SK-N-SH treated with all-trans-retinoic acid at 6 μM for 48 hours (cell line): ENCODE data around the gene DUSP23.

ENCODE experiments used
- ATAC-seq: fragments of 200-7000 bp; cut with Tn5 transposase; 3 replicates; pipeline ENCODE4 v1.9.1; 2020; ENCODE audit warnings: mild to moderate bottlenecking, moderate library complexity
- ARNTL ChIP-seq: fragments of 450-650 bp; formaldehyde crosslinking; IDR thresholded peaks from 2 replicates; pipeline ENCODE4 v1.5.0; 2020; ENCODE audit warnings: low read depth, mild to moderate bottlenecking, moderate library complexity, borderline replicate concordance
- BACH2 ChIP-seq: fragments of 250-450 bp; sonication (Bioruptor Pico); IDR thresholded peaks from 2 replicates; pipeline ENCODE4 v1.9.0; 2021; ENCODE audit warnings: mild to moderate bottlenecking, borderline replicate concordance
- CREB5 ChIP-seq: fragments of 250-450 bp; sonication (Bioruptor Pico); IDR thresholded peaks from 2 replicates; pipeline ENCODE4 v1.5.1; 2020; ENCODE audit warnings: low read depth, mild to moderate bottlenecking, moderate library complexity
- CSDC2 ChIP-seq: fragments of 250-450 bp; sonication (Bioruptor Pico); IDR thresholded peaks from 2 replicates; pipeline ENCODE4 v1.5.0; 2020; ENCODE audit warnings: mild to moderate bottlenecking, moderate library complexity
- CSRNP3 ChIP-seq: fragments of 250-450 bp; sonication (Bioruptor Pico); IDR thresholded peaks from 2 replicates; pipeline ENCODE4 v1.5.1; 2021; ENCODE audit warnings: mild to moderate bottlenecking, moderate library complexity
- ESRRG ChIP-seq: fragments of 250-450 bp; sonication (Bioruptor Pico); IDR thresholded peaks from 2 replicates; pipeline ENCODE4 v1.6.1; 2021; ENCODE audit warnings: mild to moderate bottlenecking
- GLIS3 ChIP-seq: fragments of 250-450 bp; sonication (Bioruptor Pico); IDR thresholded peaks from 2 replicates; pipeline ENCODE4 v1.5.0; 2020; ENCODE audit warnings: mild to moderate bottlenecking, moderate library complexity
- ISL1 ChIP-seq: fragments of 250-450 bp; sonication (Bioruptor Pico); IDR thresholded peaks from 2 replicates; pipeline ENCODE4 v2.1.2; 2022; ENCODE audit warnings: mild to moderate bottlenecking, moderate library complexity
- OSR1 ChIP-seq: fragments of 250-450 bp; sonication (Bioruptor Pico); IDR thresholded peaks from 2 replicates; pipeline ENCODE4 v1.8.0; 2022; ENCODE audit warnings: moderate library complexity, mild to moderate bottlenecking, inconsistent platforms
- PATZ1 ChIP-seq: fragments of 250-450 bp; sonication (Bioruptor Pico); IDR thresholded peaks from 2 replicates; pipeline ENCODE4 v1.8.0; 2020; ENCODE audit warnings: mild to moderate bottlenecking, moderate library complexity, borderline replicate concordance
- RARB ChIP-seq: fragments of 250-450 bp; sonication (Bioruptor Pico); IDR thresholded peaks from 2 replicates; pipeline ENCODE4 v1.8.0; 2021; ENCODE audit warnings: mild to moderate bottlenecking, moderate library complexity
- SNAI2 ChIP-seq: fragments of 250-450 bp; sonication (Bioruptor Pico); IDR thresholded peaks from 2 replicates; pipeline ENCODE4 v1.5.0; 2020; ENCODE audit warnings: mild to moderate bottlenecking, moderate library complexity
- TOX ChIP-seq: fragments of 250-450 bp; sonication (Bioruptor Pico); IDR thresholded peaks from 2 replicates; pipeline ENCODE4 v1.8.0; 2021; ENCODE audit warnings: mild to moderate bottlenecking, moderate library complexity, borderline replicate concordance
- ZFP3 ChIP-seq: fragments of 250-450 bp; sonication (Bioruptor Pico); IDR thresholded peaks from 2 replicates; pipeline ENCODE4 v1.5.0; 2020; ENCODE audit warnings: mild to moderate bottlenecking, moderate library complexity
- ZFP30 ChIP-seq: fragments of 450-650 bp; formaldehyde crosslinking; IDR thresholded peaks from 2 replicates; pipeline ENCODE4 v1.5.0; 2022; ENCODE audit warnings: mild to moderate bottlenecking, moderate library complexity
- ZNF565 ChIP-seq: fragments of 450-650 bp; formaldehyde crosslinking; conservative IDR thresholded peaks from 2 replicates; pipeline ENCODE4 v1.5.0; 2020; ENCODE audit warnings: low read depth, mild to moderate bottlenecking, moderate library complexity
- ZNF70 ChIP-seq: fragments of 450-650 bp; formaldehyde crosslinking; IDR thresholded peaks from 2 replicates; pipeline ENCODE4 v1.5.0; 2020; ENCODE audit warnings: mild to moderate bottlenecking, moderate library complexity
- TF ChIP-seq, protein P1 (sequence below): fragments of 250-450 bp; sonication (Bioruptor Pico); IDR thresholded peaks from 2 replicates; pipeline ENCODE4 v1.5.0; 2020; ENCODE audit warnings: mild to moderate bottlenecking, moderate library complexity

The DUSP23 gene

GRCh38 chr1:159755451-159756007 lies 25.2 kb upstream of the DUSP23 start:
- TF ChIP-seq ISL1 (CRISPR knock-in tag) (no peak), ZFP30 (CRISPR knock-in tag) (no peak), TOX (no peak), ZNF70 (CRISPR knock-in tag) (no peak), CSRNP3 (no peak)
- ATAC-seq: no peak

- ATAC-seq: no peak
- no peak for TF ChIP-seq ZFP3
- no peak for TF ChIP-seq PATZ1 (CRISPR knock-in tag)
- no peak for TF ChIP-seq ISL1 (CRISPR knock-in tag)
- no peak for TF ChIP-seq RARB (CRISPR knock-in tag)
- no peak for TF ChIP-seq ARNTL
- no peak for TF ChIP-seq ZNF565 (CRISPR knock-in tag)
- no peak for TF ChIP-seq SNAI2 (CRISPR knock-in tag)
- TF ChIP-seq, all 23 proteins: peak for 0
These were observed 24.4 kb upstream of the DUSP23 start for GRCh38 chr1:159756397-159756796.

GRCh38 chr1:159763686-159764085 lies 17.1 kb upstream of the DUSP23 start:
- ATAC-seq: no peak
- TF ChIP-seq ZNF70 (CRISPR knock-in tag) (no peak), CSRNP3 (no peak), OSR1 (CRISPR knock-in tag) (no peak), ESRRG (CRISPR knock-in tag) (no peak), TOX (no peak), CREB5 (CRISPR knock-in tag) (no peak), BACH2 (CRISPR knock-in tag) (no peak), ZFP30 (CRISPR knock-in tag) (no peak), GLIS3 (CRISPR knock-in tag) (no peak), CSDC2 (CRISPR knock-in tag) (no peak), PATZ1 (CRISPR knock-in tag) (no peak), RARB (CRISPR knock-in tag) (no peak)
- TF ChIP-seq, protein P1, sequence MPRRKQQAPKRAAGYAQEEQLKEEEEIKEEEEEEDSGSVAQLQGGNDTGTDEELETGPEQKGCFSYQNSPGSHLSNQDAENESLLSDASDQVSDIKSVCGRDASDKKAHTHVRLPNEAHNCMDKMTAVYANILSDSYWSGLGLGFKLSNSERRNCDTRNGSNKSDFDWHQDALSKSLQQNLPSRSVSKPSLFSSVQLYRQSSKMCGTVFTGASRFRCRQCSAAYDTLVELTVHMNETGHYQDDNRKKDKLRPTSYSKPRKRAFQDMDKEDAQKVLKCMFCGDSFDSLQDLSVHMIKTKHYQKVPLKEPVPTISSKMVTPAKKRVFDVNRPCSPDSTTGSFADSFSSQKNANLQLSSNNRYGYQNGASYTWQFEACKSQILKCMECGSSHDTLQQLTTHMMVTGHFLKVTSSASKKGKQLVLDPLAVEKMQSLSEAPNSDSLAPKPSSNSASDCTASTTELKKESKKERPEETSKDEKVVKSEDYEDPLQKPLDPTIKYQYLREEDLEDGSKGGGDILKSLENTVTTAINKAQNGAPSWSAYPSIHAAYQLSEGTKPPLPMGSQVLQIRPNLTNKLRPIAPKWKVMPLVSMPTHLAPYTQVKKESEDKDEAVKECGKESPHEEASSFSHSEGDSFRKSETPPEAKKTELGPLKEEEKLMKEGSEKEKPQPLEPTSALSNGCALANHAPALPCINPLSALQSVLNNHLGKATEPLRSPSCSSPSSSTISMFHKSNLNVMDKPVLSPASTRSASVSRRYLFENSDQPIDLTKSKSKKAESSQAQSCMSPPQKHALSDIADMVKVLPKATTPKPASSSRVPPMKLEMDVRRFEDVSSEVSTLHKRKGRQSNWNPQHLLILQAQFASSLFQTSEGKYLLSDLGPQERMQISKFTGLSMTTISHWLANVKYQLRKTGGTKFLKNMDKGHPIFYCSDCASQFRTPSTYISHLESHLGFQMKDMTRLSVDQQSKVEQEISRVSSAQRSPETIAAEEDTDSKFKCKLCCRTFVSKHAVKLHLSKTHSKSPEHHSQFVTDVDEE (CRISPR knock-in tag): no peak
